Endometrium (tissue), 2 donors: Measurements from ENCODE around the gene INTS7.

Experiments
- FAIRE-seq: peaks from 2 replicates; lab custom pipeline; 2012; peaks lifted over from hg19 to GRCh38; lab: Jason Lieb, UNC
- donor health status: control.
- donor health status: control.

The INTS7 gene

GRCh38 chr1:212035123-212035834 is at the start of gene INTS7, which contains the start of gene DTL:
Gene INTS7, minus strand, starts transcription at chr1:212035557. Its CDS starts 120 bp downstream, at chr1:212035437.
Gene DTL, plus strand, starts transcription at chr1:212035748. Its CDS starts 143 bp downstream, at chr1:212035891.
- peak; percentile 98 for FAIRE-seq

GRCh38 chr1:212082765-212083406 is 47.5 kb upstream of the INTS7 start:
- FAIRE-seq = no peak

GRCh38 chr1:212078826-212079225 is 43.5 kb upstream of the INTS7 start:
- FAIRE-seq = no peak

- no peak for FAIRE-seq
Observed at GRCh38 chr1:212077028-212077427, 41.7 kb upstream of the INTS7 start.

- no peak for FAIRE-seq
Observed at GRCh38 chr1:212074856-212075255, 39.5 kb upstream of the INTS7 start.

- no peak for FAIRE-seq
Observed at GRCh38 chr1:212074313-212074712, 39.0 kb upstream of the INTS7 start.

GRCh38 chr1:212073490-212073889 is 38.1 kb upstream of the INTS7 start:
- no peak for FAIRE-seq

GRCh38 chr1:212072047-212072446 is 36.7 kb upstream of the INTS7 start:
- FAIRE-seq = no peak

GRCh38 chr1:212070720-212071302 is 35.5 kb upstream of the INTS7 start:
- FAIRE-seq = peak; percentile 77

GRCh38 chr1:212067787-212068186 is 32.4 kb upstream of the INTS7 start:
- FAIRE-seq = no peak

- peak; percentile 39 for FAIRE-seq
Observed at GRCh38 chr1:212062832-212063438, 27.6 kb upstream of the INTS7 start.

GRCh38 chr1:212060632-212061472 is 25.5 kb upstream of the INTS7 start:
- FAIRE-seq = no peak

GRCh38 chr1:212055333-212055732 is 20.0 kb upstream of the INTS7 start:
- no peak for FAIRE-seq

- no peak for FAIRE-seq
Observed at GRCh38 chr1:212053993-212054392, 18.6 kb upstream of the INTS7 start.

GRCh38 chr1:212045981-212046380 is 10.6 kb upstream of the INTS7 start:
- FAIRE-seq = no peak

GRCh38 chr1:212044851-212045250 is 9.5 kb upstream of the INTS7 start:
- no peak for FAIRE-seq

GRCh38 chr1:212042436-212042835 is 7.1 kb upstream of the INTS7 start:
- no peak for FAIRE-seq

- no peak for FAIRE-seq
Observed at GRCh38 chr1:212040629-212041412, 5.5 kb upstream of the INTS7 start.

GRCh38 chr1:212039622-212040021 is 4.3 kb upstream of the INTS7 start:
- FAIRE-seq = no peak

- FAIRE-seq = no peak
Observed at GRCh38 chr1:212037900-212038299, 2.5 kb upstream of the INTS7 start.
